ENCODE results near the gene SCTR. TPM values are rescaled to one million over a fixed set of nuclear protein-coding genes. Genes with fewer than 3 reads are reported as not detected.

SCTR gene
- total RNA-seq, 1 experiment from 2014 or later, result not detected

DNA sequence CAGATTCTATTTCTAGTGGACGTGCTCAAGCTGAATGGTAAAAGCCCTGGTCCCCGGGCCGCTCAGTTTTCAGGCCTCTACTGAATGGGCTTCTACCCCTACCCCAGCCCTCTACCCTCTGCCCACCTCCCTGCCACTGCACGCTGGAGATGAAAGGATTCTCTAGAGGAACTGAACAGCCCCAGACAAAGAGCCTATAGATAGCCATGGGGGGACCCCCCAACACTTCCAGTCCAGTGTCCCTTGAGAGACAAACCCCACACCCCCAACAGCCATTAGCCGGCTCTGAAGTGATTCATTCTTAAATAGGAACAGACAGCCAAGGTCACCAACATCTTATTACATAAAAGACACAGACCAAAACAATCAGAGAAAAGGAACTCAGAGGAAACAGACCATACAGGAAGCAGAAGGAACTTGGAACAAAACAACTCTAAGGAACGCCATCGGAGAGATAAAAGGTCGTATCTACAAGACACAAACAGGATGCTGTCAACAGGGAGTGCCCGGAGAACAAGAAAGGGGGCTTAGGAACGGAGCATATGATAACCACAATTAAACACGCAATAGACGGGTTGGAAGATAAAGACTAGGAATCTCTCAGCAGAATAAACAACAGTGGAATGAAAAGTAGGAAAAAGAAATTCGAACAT lies 69.1 kb downstream of the SCTR start:
- intact Hi-C loops (cut with micrococcal nuclease; ENCODE audit: unreplicated experiment), result no loop called here
- ChIA-PET POLR2A (ENCODE audit: unreplicated experiment) (no interaction called here), CTCF (no interaction called here)
- H3K4me2 ChIP-seq, result no peak overlapping the region
- no peak overlapping the region for H3K4me3 ChIP-seq
- no peak for DNase-seq
- H3K9me3 ChIP-seq (ENCODE audit: insufficient read depth, low read depth), result no peaks in the 10 kb centered on the region
- BruUV-seq (replicated peaks), result no TSS peak
- H4K20me1 ChIP-seq (ENCODE audit: insufficient read depth), result no peaks in the 10 kb centered on the region
- H3F3A ChIP-seq (ENCODE audit: insufficient read depth, low read depth), result no peaks in the 10 kb centered on the region
- no peak overlapping the region for H2AFZ ChIP-seq
- TF ChIP-seq, protein P1, sequence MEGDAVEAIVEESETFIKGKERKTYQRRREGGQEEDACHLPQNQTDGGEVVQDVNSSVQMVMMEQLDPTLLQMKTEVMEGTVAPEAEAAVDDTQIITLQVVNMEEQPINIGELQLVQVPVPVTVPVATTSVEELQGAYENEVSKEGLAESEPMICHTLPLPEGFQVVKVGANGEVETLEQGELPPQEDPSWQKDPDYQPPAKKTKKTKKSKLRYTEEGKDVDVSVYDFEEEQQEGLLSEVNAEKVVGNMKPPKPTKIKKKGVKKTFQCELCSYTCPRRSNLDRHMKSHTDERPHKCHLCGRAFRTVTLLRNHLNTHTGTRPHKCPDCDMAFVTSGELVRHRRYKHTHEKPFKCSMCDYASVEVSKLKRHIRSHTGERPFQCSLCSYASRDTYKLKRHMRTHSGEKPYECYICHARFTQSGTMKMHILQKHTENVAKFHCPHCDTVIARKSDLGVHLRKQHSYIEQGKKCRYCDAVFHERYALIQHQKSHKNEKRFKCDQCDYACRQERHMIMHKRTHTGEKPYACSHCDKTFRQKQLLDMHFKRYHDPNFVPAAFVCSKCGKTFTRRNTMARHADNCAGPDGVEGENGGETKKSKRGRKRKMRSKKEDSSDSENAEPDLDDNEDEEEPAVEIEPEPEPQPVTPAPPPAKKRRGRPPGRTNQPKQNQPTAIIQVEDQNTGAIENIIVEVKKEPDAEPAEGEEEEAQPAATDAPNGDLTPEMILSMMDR (conservative IDR thresholded peaks at IDR 0.05), result no peak
- no peak for TF ChIP-seq EZH2 (IDR thresholded peaks at IDR 0.05; ENCODE audit: low read depth)
- no peaks in the 10 kb centered on the region for H3K79me2 ChIP-seq (ENCODE audit: low read depth)
- no peak overlapping the region for H3K27ac ChIP-seq
- H3K27me3 ChIP-seq (ENCODE audit: insufficient read depth, low read depth), result peaks cover 38% of the 10 kb centered on the region
- no peaks in the 10 kb centered on the region for H3K36me3 ChIP-seq (ENCODE audit: low read depth)
- no peaks in the 10 kb centered on the region for H3K4me1 ChIP-seq (replicated peaks; ENCODE audit: insufficient read depth)
- H3K9me2 ChIP-seq (ENCODE audit: insufficient read depth), result no peaks in the 10 kb centered on the region

DNA sequence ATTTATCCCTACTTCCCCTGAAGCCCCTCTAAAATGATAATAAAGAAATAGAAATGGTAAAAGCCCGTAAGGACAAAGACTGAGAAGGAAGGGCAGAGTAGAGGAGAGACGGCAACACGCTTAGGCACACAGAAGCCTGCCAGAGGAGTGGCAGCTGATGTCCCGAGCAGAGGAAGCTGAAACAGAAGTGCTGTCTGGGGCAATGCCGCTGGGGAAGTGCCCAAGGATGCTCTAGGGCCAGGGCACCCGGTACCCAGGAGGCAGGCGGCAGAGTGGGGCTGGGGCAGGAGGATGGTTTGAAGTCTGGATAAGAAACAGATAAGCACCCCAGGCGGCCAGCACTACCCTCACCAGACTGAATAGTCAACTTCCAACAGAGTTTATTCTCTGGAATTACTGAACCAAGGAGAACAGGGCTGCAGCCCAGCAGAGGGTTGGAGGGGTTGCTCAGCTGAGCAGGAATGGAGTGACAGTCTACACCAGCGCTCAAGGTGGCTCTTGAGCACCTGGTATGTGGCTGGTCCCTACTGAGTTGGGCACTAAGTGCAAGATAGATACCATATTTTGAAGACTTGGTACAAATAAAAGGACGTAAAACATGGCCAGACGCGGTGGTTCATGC lies 70.2 kb downstream of the SCTR start:
- Histone ChIP-seq H3K4me1 (replicated peaks; ENCODE audit: insufficient read depth) (no peaks in the 10 kb centered on the region), H3K9me3 (ENCODE audit: insufficient read depth, low read depth) (no peaks in the 10 kb centered on the region), H3F3A (ENCODE audit: insufficient read depth, low read depth) (no peaks in the 10 kb centered on the region), H3K9me2 (ENCODE audit: insufficient read depth) (no peaks in the 10 kb centered on the region), H3K4me3 (no peak overlapping the region), H3K27ac (no peak overlapping the region), H3K4me2 (no peak overlapping the region), H3K36me3 (ENCODE audit: low read depth) (no peaks in the 10 kb centered on the region), H3K27me3 (ENCODE audit: insufficient read depth, low read depth) (peaks cover 39% of the 10 kb centered on the region), H2AFZ (no peak overlapping the region), H4K20me1 (ENCODE audit: insufficient read depth) (no peaks in the 10 kb centered on the region), H3K79me2 (ENCODE audit: low read depth) (no peaks in the 10 kb centered on the region)
- POLR2A ChIA-PET (ENCODE audit: unreplicated experiment), result no interaction called here
- no TSS peak for BruUV-seq (replicated peaks)
- DNase-seq, result no peak
- TF ChIP-seq EZH2 (IDR thresholded peaks at IDR 0.05; ENCODE audit: low read depth), result no peak
- TF ChIP-seq, protein P1 (conservative IDR thresholded peaks at IDR 0.05), result no peak
- intact Hi-C loops (cut with micrococcal nuclease; ENCODE audit: unreplicated experiment), result no loop called here
- CTCF ChIA-PET, result no interaction called here

DNA sequence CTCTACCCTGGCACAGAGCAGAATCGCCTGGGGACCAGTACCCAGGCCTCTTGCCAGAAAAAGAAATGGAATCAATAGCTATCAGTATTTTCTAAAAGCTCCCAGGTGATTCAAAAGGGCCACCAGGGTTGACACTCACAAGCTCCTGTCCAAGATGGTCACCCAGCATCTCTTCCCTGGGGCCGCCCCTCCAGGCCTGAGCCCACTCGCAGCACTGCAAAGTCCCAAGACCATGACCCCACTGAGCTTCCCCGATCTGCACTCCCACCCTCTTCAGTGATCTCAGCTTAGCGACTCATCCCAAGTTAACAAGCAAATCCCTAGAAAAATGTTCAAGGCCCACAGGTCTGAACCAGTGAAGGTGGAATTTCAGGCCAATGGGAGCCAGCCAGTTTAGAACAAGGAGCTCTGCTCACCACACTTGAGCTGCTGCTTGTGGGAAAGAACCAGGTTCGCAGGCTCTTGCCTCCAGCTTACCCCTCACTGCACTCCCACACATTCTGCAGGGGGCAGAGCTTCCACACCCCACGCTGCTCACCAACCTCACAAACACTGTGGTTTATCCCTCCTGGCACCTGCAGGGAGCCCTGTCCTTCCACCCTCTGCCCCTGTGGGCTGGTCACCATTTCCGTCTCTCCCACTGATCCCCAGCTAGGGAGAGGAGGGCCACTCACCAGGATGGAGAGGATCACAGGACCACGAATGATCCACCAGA lies 72.8 kb downstream of the SCTR start:
- no peaks in the 10 kb centered on the region for H3K4me1 ChIP-seq (replicated peaks; ENCODE audit: insufficient read depth)
- H2AFZ ChIP-seq, result no peak overlapping the region
- intact Hi-C loops (cut with micrococcal nuclease; ENCODE audit: unreplicated experiment), result no loop called here
- H3K4me3 ChIP-seq, result no peak overlapping the region
- no peaks in the 10 kb centered on the region for H3K36me3 ChIP-seq (ENCODE audit: low read depth)
- H3K27me3 ChIP-seq (ENCODE audit: insufficient read depth, low read depth), result peaks cover 63% of the 10 kb centered on the region
- no peak overlapping the region for H3K4me2 ChIP-seq
- no TSS peak for BruUV-seq (replicated peaks)
- no peaks in the 10 kb centered on the region for H4K20me1 ChIP-seq (ENCODE audit: insufficient read depth)
- CTCF ChIA-PET, result no interaction called here
- no peaks in the 10 kb centered on the region for H3F3A ChIP-seq (ENCODE audit: insufficient read depth, low read depth)
- no peaks in the 10 kb centered on the region for H3K9me2 ChIP-seq (ENCODE audit: insufficient read depth)
- H3K9me3 ChIP-seq (ENCODE audit: insufficient read depth, low read depth), result no peaks in the 10 kb centered on the region
- TF ChIP-seq EZH2 (IDR thresholded peaks at IDR 0.05; ENCODE audit: low read depth), result no peak
- TF ChIP-seq, protein P1 (conservative IDR thresholded peaks at IDR 0.05), result no peak
- POLR2A ChIA-PET (ENCODE audit: unreplicated experiment), result no interaction called here
- H3K27ac ChIP-seq, result no peak overlapping the region
- DNase-seq, result no peak
- H3K79me2 ChIP-seq (ENCODE audit: low read depth), result no peaks in the 10 kb centered on the region

All from PC-9 (cell line).